Measurements from ENCODE around the gene MBOAT1. TPM values are rescaled to one million over a fixed set of nuclear protein-coding genes. Genes with fewer than 3 reads are reported as not detected.

Gene MBOAT1
- polyA plus RNA-seq, 1 donor from 2014 or later: not detected

- Histone ChIP-seq H3K9me3 (ENCODE audit: low read length) (no peaks in the 10 kb centered on the region), H3K36me3 (ENCODE audit: insufficient read depth, low read length) (no peaks in the 10 kb centered on the region), H3K4me3 (ENCODE audit: low read length) (no peak overlapping the region), H3K4me2 (ENCODE audit: low read length) (no peak overlapping the region), H4K20me1 (ENCODE audit: insufficient read depth) (no peaks in the 10 kb centered on the region), H3F3A (ENCODE audit: insufficient read depth, low read length, poor library complexity, severe bottlenecking) (no peaks in the 10 kb centered on the region), H3K27me3 (ENCODE audit: insufficient read depth, low read depth, low read length) (no peaks in the 10 kb centered on the region), H2AFZ (ENCODE audit: low read depth, low read length) (no peak overlapping the region), H3K9ac (ENCODE audit: low read length) (no peak overlapping the region), H3K27ac (ENCODE audit: low read length) (no peak overlapping the region), H3K9me2 (ENCODE audit: insufficient read depth, low read length) (no peaks in the 10 kb centered on the region), H3K79me2 (replicated peaks; ENCODE audit: insufficient read depth, low read length) (no peaks in the 10 kb centered on the region)
- TF ChIP-seq REST (IDR thresholded peaks at IDR 0.05; ENCODE audit: borderline replicate concordance) (no peak), TAF1 (IDR thresholded peaks at IDR 0.05; ENCODE audit: low read depth) (no peak), RAD21 (conservative IDR thresholded peaks at IDR 0.05) (no peak), POLR2AphosphoS5 (IDR thresholded peaks at IDR 0.05) (no peak), EZH2 (IDR thresholded peaks at IDR 0.05; ENCODE audit: borderline replicate concordance, insufficient read depth, low read length, poor library complexity, severe bottlenecking) (no peak)
These were observed 100.0 kb downstream of the MBOAT1 start for GRCh38 chr6:20112241-20112640.

- no peak overlapping the region for H2AFZ ChIP-seq (ENCODE audit: low read depth, low read length)
- H3F3A ChIP-seq (ENCODE audit: insufficient read depth, low read length, poor library complexity, severe bottlenecking): no peaks in the 10 kb centered on the region
- no peaks in the 10 kb centered on the region for H3K79me2 ChIP-seq (replicated peaks; ENCODE audit: insufficient read depth, low read length)
- H3K9me2 ChIP-seq (ENCODE audit: insufficient read depth, low read length): no peaks in the 10 kb centered on the region
- H4K20me1 ChIP-seq (ENCODE audit: insufficient read depth): no peaks in the 10 kb centered on the region
- H3K4me2 ChIP-seq (ENCODE audit: low read length): no peak overlapping the region
- TF ChIP-seq EP300 (conservative IDR thresholded peaks at IDR 0.05; ENCODE audit: poor library complexity, severe bottlenecking) (no peak), POLR2AphosphoS5 (IDR thresholded peaks at IDR 0.05) (no peak), TAF1 (IDR thresholded peaks at IDR 0.05; ENCODE audit: low read depth) (no peak), SMC3 (conservative IDR thresholded peaks at IDR 0.05; ENCODE audit: poor library complexity) (no peak), RAD21 (conservative IDR thresholded peaks at IDR 0.05) (no peak), REST (IDR thresholded peaks at IDR 0.05; ENCODE audit: borderline replicate concordance) (no peak), CTCF (IDR thresholded peaks at IDR 0.05; ENCODE audit: poor library complexity, severe bottlenecking) (no peak), EZH2 (IDR thresholded peaks at IDR 0.05; ENCODE audit: borderline replicate concordance, insufficient read depth, low read length, poor library complexity, severe bottlenecking) (no peak), MXI1 (conservative IDR thresholded peaks at IDR 0.05; ENCODE audit: poor library complexity, severe bottlenecking) (no peak)
- no peaks in the 10 kb centered on the region for H3K27me3 ChIP-seq (ENCODE audit: insufficient read depth, low read depth, low read length)
- no peaks in the 10 kb centered on the region for H3K36me3 ChIP-seq (ENCODE audit: insufficient read depth, low read length)
- H3K27ac ChIP-seq (ENCODE audit: low read length): no peak overlapping the region
- H3K4me3 ChIP-seq (ENCODE audit: low read length): no peak overlapping the region
- no peak overlapping the region for H3K9ac ChIP-seq (ENCODE audit: low read length)
- no peaks in the 10 kb centered on the region for H3K9me3 ChIP-seq (ENCODE audit: low read length)
These were observed 101.8 kb downstream of the MBOAT1 start for GRCh38 chr6:20110478-20110877.
